Measurements from ENCODE around the gene WWP2.
"Not testable (repeated sequence)": the region's sequence is repeated elsewhere in the genome, so short reads cannot be mapped to it uniquely, and the experiment has no call there.

Gene WWP2

DNA sequence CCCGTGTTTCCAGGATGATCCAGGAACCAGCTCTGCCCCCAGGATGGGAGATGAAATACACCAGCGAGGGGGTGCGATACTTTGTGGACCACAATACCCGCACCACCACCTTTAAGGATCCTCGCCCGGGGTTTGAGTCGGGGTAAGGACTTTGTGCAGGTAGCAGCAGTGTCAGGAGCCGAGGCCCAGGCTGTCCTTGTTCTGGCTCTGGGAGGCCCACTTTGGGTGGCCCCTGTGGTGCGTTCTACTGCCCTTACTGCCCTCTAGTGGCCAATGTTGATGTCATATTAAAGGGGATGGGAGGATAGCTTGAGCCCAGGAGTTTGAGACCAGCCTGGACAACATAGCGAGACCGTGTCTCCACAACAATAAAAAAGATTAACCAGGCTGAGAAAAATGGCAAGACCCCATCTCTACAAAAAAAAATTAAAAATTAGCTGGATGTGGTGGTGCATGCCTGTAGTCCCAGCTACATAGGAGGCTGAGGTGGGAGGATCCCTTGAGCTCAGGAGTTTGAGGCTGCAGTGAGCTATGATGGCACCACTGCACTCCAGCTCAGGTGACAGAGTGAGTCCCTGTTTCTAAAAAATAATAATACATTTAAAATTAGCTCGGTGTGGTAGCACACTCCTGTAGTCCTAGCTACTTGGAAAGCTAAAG is 168.1 kb downstream of the WWP2 start:
- peak; percentile 43 for DNase-seq

DNA sequence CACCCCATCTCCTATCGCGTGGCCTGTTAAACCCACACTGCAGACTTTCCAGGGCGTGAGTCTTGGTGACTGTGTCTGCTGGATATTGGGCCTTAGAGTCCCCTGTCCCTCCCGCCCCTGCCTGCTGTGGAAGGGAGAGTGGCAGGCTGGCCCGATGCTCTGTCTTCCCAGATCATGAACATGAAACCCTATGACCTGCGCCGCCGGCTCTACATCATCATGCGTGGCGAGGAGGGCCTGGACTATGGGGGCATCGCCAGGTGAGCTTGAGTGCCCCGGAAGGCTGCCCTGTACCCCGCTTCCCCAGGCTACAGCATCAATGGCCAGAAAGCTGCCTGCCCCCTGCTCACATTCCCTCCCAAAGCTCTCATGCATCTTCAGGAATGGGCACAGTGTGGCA is 169.5 kb downstream of the WWP2 start:
- DNase-seq = no peak

DNA sequence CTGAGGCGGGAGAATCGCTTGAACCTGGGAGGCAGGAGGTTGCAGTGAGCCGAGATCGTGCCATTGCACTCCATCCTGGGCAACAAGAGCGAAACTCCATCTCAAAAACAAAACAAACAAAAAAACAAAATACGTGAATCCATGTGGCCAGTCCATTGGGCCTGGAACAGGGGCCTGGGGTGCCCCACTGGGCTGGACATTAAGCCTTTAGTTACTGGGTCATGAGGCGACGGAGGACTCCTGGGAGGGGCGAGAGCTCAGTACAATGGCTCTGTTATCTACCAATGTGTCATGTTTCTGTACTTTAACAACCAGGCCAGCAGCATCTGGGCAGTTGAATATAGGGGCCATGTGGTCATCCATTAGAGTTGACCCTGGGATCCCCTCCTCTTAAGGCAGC is 170.1 kb downstream of the WWP2 start:
- DNase-seq = no peak

DNA sequence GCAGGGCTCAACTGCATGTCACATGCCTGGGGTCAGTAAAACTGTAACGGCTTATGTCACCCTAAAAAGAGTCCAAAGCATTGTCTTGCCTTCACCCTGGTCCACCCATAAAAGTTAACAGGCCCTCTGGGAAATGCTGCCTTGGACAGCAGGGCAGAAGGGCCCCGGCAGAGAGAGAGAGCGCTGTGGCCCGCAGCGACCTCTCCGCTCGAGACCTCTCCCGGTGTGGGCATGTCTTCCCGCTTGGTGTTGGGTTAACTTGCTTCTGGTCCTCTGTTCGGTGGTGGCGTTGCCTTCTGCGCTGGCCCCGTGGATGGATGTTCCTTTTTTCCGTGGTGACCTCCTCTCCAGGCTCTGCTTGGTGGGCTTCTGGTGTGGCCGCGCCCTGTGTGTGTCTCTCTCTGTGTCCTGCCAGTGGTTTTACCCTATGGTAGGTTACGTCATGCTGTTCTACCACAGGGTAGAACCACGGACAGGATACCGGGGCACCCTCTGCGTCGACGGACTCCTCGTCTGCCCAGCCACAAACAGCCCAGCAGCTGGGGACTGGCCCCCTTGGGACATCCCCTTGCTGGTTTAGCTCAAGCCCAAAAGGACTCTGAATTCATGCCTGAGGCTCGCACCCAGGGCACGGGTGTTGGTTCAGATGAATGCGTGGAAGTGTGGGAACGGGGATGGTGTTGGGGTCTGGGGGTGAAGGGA is 170.7 kb downstream of the WWP2 start:
- no peak for DNase-seq

DNA sequence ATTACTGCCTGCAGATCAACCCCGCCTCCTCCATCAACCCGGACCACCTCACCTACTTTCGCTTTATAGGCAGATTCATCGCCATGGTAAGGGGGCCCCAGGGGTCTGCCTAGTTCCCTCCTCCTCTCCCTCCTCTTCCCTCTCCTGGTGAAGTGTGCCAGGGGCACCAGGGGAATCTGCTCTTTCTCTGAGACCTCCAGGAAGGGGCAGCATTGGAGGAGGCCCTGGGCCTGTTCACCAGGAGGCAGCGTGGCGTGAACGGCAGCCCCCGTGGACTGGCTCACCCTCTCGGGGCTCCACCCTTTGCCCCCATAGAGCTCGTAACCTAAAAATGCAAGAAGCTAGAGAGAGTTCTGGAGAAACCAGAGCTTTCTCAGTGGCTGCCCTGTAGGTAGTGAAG is 171.9 kb downstream of the WWP2 start:
- no peak for DNase-seq

DNA sequence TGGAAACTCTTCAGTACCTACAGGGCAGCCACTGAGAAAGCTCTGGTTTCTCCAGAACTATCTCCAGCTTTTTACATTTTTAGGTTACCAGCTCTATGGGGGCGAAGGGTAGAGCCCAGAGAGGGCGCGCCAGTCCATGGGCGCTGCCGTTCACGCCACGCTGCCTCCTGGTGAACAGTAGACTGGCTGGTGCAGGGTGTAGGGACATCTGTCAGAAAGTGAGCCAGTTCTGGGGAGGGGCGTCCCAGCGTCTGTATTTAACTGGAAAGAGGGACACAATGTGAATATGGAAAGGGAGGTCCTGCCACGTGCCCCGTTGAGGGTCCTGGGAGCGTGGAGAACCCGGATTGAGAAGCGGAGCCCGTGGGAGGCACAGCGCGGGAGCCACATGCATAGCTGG is 172.6 kb downstream of the WWP2 start:
- DNase-seq = no peak

DNA sequence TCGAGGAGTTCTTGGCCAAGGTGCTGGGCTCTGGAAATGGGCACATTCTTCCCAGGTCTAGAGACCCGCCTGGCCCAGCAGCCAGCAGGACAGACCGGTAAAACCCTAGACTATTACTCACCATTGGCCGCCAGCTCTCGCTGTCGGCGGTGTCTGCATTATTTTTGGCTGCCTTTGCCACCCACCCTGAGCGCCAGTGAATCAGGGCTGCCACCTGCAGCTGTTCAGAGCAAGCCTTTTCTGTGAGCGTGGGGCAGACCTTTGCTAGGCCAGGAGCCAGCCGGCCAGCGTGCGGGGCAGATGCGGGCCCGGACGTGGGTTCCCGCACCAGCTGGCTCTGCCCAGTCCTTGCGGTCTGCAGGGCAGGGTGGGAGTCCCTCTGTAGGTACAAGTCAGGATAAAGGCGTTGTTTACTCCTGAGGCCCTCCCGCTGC is 173.2 kb downstream of the WWP2 start:
- DNase-seq = no peak

DNA sequence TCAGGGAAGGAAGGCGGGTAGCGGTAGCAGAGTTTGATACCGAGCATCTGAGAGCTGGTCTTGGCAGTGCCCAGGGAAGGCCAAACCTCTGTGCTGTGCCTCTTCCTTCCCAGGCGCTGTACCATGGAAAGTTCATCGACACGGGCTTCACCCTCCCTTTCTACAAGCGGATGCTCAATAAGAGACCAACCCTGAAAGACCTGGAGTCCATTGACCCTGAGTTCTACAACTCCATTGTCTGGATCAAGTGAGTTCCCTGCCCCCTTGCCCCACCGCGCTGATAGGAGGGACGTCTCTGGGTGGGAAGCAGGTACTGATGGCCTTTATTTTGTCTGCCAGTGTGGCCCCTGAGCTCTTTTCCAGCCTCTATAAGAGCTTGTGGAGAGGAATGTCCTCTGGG is 173.6 kb downstream of the WWP2 start:
- no peak for DNase-seq

DNA sequence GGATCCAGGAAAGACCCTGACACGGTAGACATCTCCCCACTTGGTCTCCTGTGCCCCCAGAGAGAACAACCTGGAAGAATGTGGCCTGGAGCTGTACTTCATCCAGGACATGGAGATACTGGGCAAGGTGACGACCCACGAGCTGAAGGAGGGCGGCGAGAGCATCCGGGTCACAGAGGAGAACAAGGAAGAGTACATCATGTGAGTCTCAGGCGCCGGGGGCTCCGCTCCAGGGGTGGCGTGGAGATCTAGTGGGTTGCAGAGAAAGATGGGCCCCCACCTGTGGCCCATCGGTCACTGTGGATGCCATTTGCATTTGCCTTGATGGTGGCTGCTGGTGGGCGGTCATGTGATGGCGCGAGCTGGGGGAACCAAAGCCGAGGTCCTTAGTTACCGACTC is 174.1 kb downstream of the WWP2 start:
- DNase-seq = no peak

DNA sequence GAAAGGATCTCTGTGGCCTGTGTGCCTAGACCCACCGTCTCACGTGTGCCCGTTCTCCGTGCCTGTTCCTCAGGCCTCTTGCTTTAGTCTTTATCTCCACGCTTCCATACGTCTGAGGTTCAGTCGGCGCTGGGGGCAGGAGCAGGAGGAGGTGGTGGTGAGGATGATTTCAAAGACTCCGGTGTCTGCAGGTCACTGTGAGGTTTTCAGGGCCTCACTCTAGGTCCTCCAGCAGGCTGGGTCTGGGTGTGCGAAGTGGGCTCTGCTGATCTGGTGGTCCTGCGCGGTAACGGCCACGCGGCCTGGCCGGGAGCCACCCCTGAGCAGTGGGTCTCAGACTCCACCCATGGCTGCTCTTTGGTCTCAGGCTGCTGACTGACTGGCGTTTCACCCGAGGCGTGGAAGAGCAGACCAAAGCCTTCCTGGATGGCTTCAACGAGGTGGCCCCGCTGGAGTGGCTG is 174.6 kb downstream of the WWP2 start:
- DNase-seq = no peak

DNA sequence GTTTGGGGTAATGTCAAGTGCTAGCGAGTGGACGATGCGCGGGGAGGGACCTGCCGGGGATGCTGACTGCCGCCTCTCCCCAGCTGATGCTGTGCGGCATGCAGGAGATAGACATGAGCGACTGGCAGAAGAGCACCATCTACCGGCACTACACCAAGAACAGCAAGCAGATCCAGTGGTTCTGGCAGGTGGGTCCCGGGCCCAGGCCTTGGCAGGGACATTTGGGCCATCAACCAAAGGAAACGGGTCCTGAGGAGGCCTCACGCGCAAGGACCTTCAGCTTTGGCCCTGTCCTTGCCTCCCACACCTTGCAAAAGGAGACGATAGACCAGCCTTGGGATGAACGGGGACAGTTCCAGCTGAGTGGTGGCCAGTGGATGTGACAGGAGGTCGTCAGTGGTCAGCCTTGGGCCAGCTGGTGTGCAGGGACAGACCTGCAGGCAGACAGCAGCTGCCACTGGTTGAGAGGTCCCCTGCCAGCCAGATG is 175.4 kb downstream of the WWP2 start:
- DNase-seq = no peak

DNA sequence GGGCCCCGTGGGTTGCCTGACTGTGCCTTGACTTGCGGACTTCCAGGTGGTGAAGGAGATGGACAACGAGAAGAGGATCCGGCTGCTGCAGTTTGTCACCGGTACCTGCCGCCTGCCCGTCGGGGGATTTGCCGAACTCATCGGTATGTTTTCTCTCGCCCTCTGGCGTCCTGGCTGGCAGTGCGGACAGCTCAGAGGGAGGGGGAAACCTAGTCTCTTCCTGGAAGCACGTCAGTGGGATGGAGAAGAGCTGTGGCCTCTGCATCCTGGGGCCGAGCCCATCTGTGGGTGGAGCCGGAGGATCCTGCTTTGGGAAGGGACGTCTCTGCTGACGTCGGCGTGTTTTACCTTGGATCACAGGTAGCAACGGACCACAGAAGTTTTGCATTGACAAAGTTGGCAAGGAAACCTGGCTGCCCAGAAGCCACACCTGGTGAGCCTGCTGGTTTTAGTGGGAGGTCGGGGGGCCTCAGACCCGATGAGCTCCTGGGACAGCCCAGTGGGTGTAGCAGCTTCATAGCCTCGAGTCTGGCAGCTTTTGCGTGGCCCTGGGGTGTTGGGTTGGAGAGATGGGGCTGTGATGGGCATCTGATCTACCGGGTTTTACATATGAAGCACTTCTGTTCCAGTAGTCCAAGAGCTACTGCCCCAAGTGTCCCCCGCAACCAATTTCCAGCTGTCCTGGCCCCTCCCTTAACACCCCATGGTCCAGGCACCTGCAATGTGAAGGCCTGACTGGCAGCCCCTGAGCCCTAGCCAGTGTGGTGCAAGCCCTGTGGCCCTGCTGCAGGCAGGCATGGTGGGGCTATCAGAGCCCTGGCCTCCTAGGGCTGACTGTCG is 177.1 kb downstream of the WWP2 start:
- no peak for DNase-seq

DNA sequence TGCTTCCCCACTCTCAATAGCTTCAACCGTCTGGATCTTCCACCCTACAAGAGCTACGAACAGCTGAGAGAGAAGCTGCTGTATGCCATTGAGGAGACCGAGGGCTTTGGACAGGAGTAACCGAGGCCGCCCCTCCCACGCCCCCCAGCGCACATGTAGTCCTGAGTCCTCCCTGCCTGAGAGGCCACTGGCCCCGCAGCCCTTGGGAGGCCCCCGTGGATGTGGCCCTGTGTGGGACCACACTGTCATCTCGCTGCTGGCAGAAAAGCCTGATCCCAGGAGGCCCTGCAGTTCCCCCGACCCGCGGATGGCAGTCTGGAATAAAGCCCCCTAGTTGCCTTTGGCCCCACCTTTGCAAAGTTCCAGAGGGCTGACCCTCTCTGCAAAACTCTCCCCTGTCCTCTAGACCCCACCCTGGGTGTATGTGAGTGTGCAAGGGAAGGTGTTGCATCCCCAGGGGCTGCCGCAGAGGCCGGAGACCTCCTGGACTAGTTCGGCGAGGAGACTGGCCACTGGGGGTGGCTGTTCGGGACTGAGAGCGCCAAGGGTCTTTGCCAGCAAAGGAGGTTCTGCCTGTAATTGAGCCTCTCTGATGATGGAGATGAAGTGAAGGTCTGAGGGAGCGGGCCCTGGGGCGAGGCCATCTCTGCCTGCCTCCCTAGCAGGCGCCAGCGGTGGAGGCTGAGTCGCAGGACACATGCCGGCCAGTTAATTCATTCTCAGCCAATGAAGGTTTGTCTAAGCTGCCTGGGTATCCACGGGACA is 177.9 kb downstream of the WWP2 start:
- DNase-seq = no peak

DNA sequence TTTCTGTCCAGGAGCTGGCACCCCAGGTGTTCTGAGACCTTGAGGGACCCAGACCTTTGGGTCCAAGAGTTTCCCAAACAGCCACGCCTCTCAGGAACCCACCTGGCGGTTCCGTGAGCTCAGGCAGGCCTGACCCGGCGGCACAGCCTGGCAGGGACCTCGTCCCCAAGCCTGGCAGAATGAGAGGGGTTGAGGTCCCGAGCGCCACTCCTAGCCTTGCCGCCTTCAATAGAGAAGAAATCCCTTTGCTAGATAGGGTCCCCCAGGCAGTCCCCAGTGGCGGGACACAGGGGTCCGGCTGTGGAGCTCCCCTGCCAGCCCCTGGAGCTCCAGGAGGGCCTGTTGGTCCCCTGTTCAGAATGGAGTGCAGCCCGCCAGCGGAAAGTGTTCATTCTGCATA is 178.5 kb downstream of the WWP2 start:
- DNase-seq = no peak

DNA sequence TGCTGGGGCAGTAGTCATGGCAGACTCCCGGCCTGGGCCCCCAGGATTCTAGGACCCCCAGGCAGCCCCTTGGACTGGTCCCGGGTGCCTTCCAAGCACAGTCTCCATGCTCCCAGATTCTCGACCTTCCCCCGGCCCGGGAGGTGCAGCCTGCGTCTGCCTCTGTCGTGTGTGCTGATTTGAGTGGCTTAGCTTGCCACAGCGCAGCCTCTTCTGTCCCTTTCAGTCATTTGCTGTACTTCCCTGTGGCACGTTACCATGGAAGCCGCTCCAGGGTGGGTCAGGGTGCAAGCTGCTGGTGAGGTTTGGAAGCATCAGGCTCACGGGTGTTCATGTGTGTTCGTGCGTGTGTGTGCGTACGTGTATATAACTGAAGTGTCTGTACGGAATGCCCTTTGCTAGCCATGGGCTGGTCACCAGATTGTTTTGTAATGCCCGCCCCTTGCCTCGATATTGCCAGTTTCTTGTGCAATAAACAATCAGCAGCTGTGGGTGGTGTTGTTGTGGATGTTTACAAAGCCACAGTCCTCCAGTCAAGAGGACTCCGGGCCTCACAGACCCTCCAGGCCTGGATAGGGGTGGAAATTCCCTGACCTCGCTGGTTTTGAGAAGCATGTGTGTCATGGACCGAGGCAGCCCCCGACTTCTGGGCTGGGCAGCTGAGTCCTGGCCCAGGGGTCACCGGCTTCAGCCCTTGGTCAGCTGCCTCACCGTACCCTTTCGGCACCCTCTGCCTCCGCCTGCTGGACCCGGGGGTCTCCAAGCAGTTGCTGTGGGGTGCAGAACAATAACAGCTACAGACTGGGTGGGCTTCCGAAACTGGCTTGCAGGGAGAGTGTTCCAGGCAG is 179.3 kb downstream of the WWP2 start:
- DNase-seq = no peak

DNA sequence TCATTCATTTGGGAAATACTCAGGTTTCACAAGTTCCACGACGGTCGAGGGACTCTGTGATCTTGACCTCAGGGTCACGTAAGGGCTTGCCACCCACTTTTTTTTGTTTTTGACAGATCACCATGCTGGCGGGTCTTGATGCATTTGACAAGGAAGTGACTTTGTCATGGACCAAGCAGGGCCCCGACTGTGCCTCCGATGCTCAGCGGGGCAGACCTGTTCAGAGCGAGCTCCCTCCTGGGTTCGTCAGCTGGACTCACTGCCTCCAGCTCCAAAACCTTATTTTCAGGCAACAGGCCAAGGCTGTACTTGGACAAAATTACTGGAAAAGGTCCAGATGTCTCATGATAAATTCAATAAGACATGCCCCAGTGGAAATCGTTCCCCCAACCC is 180.0 kb downstream of the WWP2 start:
- DNase-seq = no peak

DNA sequence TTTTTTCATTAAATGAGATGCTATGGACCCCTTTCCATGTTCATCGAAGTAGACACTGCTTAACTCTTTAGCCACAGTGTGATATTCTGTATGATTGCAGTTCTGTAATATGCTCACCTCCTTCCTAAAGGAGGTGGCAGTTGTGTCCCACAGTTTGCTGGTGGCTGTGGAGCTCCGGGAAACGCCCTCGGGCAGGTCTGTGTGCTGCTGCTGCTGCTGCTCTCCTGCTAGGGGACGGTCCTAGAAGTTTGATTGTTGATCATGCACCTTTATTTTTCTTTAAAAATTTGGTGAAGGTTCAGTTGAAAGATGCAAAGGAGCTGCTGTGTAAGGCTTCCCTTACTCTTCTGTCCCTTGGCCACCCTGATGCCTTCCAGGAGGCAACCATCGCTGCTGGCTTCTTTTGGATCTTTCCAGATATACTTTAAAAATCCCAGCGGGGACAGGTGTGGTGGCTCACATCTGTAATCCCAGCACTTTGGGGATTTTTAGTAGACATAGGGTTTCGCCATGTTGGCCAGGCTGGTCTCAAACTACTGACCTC is 180.6 kb downstream of the WWP2 start:
- no peak for DNase-seq

DNA sequence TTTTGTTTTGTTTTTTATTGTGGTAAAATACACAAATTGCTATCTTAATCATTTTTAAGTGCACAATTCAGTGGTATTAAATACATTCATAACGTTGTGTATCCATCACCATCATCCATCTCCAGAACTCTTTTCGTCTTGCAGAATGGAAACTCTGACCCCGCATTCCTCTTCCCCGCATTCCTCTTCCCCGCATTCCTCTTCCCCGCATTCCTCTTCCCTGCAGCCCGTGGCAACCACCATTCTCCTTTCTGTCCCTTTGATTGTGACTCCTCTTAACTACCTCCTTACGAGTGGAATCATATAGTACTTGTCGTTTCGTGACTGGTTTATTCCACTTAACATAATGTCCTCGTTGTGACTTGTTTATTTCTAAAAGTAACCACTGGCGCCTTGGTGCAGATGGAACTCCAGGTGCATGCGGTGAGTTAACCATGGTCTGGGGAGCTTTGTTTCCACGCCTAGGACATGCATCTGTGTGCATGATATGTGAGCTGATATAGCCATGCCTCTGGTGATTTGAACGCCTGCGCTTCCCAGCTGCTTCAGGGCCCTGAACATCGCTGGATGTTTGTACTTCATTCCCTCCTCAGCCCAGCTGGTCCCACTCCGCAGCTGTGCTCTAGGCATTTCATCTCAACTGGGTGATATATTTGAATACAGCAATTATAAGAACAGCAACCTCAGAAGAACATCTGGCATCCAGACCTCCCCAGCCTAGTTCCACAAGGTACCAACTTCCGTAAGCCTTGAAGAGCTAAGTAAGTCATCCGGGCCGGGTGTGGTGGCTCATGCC is 181.3 kb downstream of the WWP2 start:
- DNase-seq = not testable (repeated sequence)

DNA sequence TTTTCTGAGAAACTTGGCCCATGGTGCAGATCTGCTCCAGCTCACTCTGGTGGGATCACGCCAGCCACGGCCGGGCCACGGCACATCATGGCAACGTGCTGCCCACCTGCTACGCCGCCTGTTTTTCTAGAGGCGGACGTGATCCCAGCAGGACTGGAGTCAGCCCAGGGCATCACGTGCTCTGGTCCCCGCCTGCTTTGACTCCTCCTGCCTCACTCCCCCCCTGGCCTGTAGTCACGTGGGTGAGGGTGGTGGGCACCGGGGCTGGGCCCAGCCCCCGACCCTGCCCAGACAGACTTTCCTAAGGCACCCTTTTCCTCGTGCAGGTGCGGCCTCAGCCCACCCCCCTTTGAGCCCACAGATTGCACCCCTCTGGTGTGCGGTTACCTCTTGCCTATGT is 188.3 kb downstream of the WWP2 start:
- not testable (repeated sequence) for DNase-seq

DNA sequence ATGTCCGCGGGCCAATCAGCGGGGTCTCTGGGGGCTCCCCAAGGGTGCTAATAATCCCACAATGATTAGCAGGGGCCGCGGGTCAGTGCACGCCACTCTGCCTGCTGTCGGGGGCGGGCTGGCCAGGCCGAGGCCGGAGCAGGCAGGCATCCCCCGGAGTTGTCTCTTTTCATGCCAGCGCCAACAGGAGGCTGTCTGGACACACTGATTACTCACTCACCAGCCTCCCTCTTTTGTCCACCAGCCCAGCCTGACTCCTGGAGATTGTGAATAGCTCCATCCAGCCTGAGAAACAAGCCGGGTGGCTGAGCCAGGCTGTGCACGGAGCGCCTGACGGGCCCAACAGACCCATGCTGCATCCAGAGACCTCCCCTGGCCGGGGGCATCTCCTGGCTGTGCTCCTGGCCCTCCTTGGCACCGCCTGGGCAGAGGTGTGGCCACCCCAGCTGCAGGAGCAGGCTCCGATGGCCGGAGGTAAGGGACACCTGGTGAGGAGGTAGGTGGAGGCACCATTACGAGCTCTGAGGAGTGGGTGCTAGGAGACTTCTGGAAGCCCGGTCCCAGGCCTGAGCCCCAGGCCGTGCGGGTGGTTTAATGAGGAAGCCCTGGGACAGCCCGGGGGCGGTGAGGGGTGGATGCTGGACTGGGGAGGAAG is 189.0 kb downstream of the WWP2 start, which contains the start of gene CLEC18A:
TSS of gene CLEC18A (plus strand) at position 318 of the 655 bp plus-strand sequence. CDS start at position 351, 33 bp downstream.
- not testable (repeated sequence) for DNase-seq
